ENCODE measurements around the gene OR51D1.

Gene OR51D1

DNA sequence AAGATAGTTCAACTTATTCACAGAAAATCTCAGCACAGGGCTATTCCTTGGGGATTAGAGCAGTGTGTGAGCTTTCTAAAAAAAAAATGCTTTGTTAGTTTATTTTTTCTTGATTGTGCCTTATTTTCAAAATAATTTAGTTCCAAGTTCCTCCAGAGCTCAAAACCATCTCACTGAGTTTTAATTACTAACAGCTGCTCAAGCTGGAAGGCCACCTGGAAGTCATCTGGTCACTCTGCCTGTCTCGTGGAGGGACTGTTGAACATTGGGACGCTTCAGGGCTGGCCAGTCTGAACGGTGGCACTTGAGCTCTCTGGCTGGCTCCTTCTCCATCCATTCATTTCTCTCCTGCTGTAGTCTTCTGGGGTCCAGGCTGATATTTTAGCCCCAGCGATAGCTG lies 10.5 kb downstream of the OR51D1 start:
- DNase-seq = no peak

DNA sequence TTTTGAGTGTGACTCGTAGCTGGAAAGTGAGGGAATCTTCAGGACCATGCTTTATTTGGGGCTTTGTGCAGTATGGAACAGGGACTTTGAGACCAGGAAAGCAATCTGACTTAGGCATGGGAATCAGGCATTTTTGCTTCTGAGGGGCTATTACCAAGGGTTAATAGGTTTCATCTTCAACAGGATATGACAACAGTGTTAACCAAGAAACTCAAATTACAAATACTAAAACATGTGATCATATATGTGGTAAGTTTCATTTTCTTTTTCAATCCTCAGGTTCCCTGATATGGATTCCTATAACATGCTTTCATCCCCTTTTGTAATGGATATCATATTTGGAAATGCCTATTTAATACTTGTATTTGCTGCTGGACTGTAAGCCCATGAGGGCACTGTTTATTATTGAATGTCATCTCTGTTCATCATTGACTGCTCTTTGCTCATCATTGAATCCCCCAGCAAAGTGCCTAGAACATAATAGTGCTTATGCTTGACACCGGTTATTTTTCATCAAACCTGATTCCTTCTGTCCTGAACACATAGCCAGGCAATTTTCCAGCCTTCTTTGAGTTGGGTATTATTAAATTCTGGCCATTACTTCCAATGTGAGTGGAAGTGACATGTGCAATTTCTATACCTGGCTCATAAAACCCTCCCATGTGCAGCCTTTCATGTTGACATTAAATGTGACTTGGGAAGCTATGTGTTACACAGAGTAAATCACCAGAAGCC lies 17.5 kb downstream of the OR51D1 start:
- no peak for DNase-seq

DNA sequence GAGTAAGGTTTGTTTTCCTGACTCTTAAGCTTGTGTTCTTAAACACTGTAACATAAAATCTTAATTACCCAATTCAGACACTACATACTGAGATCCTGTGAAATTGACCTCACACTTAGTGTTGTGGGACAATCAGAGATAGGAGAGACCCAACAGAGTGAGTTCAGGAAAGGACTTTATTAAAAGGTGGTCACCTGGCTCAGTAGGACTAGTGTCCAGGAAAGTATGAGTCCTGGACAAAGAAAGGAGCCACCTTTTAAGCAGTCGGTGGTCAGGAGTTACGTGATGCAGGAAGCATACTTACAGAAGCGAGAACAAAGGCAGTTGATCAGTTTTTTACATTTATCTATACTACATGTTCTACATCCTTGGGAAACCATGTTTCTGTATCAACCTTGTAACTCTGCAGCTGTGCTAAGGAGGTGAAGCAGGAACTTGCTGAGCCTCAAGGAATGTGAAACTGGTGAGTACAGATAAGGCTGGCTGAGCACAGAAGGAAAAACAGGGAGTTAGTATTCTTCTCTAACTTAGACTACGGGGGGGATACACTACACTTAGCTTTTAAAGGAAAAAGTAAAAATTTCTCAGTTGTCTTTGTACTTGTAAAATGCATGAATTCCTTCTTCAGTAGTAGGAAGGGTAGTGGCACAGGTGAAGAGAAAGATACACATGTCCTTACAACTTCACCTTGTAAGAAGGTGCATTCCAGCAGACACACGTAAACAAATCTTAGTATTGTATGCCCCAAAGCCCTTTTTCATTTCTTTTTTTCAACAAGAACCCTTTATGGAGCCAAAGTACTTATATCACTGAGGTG lies 21.6 kb downstream of the OR51D1 start:
- no peak for DNase-seq

DNA sequence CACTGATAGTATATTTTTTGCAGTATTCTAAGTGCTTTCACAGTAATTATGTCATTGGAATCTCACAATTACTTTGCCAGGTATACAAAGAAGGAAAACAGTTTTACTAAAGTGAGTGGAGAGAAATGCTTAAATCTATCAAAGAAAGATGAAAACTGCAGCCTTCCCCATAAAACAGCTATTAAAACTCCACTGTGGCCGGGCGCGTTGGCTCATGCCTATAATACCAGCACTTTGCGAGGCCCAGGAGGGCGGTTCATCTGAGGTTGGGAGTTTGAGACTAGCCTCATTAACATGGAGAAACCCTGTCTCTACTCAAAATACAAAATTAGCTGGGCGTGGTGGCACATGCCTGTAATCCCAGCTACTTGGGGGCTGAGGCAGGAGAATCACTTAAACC lies 25.6 kb downstream of the OR51D1 start:
- DNase-seq = no peak

DNA sequence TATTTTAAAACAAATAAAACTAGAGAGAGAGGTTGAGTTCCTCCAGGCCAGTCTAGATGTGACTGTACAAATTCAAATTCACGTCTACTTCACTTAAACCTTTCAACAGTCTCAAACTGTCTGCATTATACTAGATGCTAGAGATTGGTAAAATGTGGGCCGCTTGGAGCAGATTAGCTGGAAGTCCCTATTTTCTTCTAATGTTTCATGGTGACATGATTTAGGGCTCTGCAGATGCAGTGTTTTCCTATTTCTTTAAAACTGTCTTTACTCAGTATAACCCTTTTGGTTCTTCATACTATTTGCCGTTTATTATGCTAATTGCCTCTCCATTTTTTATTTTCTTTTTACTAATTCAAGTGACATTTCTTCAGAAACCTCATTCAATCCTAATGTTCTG lies 26.9 kb downstream of the OR51D1 start:
- no peak for DNase-seq

DNA sequence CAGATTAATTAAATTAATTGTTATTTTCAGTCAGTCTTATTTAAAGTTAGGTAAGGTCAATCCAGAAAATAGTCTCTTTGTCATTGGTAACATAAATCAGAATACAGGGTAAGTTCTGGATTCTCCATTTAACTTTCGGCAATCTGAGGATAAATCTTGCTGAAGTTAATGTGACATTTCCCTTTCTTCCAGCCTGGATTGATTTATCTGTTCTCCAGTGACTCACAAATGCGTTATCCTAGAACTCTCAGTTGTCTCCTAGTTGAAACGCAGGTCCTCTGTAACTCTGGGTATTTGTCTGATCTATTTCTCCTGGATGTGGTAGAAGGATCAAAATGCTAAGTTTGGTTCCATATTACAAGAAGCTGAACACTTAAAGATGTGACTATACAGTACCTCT lies 27.5 kb downstream of the OR51D1 start:
- no peak for DNase-seq

DNA sequence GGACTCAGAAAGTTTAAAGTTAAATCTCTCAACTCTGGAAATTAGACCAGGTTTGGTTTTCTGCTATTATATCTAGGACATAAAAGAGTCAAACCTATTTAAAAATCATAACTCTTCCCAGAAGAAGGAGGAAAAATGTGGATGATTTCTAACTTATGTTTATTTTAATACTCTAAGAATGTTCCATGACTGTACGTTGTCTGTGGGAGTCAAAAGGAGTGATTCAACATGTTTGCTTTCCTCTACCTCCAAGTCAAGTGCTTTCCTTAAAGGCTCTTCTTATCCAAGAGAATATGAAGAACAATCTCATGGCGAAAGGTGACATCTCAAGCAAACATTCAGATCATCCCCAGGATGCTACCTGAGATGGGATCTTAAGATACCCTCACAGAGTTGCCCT lies 28.1 kb downstream of the OR51D1 start:
- DNase-seq = no peak

DNA sequence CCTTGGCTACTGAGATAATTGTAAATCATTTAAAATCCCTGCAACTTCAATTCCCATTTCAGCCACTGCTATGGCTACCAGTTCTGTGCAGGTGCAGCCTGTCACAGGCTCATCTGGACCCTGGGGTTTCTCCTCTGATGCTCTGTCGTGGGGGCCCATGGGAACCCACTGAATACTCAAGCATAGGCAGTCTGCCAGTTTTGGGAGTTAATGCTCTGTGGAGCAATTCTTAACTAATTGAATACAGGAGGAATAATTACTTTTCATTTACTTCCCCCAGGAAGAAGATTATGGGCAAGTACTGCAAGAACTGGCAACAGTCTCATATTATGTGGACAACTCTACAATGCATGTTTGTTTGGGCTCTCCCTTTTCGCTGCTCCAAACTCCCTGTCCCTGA lies 34.5 kb downstream of the OR51D1 start:
- no peak for DNase-seq

DNA sequence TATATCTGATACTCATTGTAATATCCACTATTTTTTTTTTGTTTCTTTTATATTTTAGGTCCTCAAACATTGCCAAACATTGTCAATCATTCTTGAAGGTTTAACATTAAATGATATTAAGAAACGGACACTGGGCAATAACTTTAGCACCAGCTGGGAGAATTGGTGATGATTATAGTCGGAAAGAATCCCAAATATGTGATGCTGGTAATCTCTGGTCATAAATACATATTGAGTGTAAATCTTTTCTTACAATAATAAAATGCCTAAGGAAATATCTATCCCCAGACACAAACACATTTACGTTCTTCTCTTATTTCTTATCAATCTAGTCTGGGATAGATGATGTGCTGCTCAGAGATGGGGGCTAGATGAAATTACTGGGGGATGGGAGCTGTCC lies 35.2 kb downstream of the OR51D1 start:
- no peak for DNase-seq

DNA sequence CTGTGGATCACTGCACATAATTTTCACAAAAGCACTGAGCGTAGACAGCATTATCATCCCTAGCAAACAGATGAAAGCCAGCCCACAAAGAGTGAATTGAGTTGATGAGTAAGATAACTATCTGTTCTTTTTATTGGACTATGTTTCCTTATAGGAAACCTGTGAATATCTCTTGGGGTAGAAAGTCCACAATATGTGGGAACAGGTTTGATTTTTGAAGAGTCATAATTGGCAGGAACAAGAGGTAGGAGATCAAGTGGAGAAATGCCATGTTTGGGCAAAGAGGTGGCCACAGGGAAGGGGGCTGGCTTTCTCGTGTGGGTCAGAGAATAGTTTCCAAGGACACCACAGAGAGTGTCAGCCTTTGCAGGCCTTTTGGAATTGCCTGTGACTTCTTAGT lies 36.5 kb downstream of the OR51D1 start:
- DNase-seq = no peak

DNA sequence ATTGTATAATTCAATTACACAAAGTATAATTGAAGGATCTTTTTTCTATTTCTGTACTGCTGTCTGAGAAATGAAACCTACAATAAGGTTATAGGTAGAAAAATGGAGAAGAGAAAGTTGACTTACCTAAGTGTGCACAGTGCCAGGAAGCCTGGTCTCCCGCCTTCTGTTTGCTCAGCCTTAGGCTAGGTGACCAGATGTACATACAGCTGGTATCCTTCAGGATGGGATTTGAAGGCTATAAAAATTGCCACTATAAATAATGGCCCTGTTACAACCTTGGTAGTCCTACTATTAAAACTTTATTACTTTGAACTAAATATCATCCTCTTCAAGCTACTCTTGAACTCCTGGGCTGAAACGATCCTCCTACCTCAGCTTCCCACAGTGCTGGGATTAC lies 40.7 kb downstream of the OR51D1 start:
- no peak for DNase-seq

DNA sequence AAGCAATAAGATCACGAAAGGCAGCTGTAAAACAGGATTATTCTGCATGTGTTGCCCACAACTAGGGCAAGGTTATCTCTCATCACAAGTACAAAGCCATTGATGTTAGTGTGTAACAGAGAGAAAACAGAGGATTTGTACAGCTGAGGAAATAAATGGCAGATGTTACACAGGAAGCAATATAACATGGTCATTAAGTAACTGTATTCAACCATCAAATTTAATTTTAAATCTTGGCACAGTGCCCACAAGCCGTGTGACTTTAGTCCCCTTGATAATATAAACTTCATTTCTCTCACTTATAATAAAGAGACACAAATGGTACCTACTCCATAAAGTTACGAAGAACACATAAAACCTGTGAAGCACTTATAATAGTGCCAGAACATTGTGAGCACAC lies 43.1 kb downstream of the OR51D1 start:
- DNase-seq = no peak

DNA sequence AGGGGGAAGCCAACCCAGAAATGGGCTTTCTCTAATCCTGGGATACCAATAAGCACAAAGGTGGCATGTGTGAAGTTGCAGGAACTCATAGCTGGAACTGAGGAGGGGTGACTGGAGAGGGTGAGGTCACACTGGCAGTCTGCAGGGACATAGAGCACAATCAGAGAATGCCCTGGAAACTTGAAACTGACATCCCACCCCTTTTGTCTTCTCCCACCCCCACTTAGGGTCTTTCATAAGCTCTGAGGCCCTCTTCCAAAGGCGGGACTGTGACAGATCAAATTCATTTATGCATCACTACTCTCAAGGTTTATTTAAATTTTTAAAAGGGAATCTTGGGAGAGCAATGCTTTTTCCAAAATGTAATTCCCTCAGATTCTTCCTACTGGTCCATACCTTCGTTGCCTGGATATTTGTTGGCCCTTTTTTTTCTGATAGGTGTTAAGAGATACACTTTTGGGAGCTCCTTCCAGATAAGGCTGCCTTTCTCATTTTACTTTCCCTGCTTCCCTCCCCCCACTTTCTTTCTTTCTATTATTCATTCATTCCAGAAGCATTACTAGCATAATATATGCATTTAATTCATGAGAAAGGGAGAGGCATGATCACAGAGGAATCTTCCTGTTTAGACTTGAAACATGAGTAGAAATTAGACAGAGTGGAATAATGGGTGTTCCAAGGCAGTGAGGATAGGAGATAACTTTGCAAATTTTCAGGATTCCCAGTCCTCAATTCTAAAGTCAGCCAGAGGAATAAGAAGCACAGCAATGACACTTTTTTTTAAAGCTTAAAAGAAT lies 45.5 kb downstream of the OR51D1 start:
- no peak for DNase-seq

DNA sequence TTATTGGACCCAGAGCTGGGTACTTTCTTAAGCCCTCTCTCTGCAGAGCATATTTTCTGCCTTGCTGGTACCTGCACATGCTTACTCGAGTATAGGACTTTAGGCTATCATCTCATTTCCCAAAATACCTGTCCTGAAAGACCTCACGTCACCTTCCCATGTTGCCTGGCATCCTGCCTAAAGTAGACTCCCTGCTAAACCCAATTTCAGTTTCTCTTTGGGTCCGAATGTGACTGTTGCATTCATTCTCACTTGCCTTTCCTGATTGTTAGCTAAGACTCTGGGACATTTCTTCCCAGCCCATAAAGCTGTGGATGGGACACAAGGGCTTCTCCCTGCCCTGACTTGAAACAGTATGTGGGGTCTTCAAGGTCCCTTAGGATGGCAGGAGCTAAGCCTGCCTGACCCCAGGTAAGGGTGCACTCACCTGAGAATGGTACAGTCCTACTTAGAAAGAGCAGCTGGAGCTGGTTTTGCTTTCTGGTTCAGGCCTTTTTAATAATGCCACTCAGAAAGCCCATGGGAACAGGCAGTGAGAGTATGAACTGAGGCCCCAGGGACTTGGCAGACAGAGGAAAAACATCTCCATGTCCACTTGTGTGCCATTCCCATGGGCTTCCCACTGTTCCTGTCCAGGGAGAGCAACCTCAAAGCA lies 47.5 kb downstream of the OR51D1 start:
- no peak for DNase-seq

Measured in GDM1 (cell line).